GM12874 (cell line): Measurements from ENCODE around the gene DNAJB6.

Experiments used
- TF ChIP-seq, protein P1 (sequence below): IDR thresholded peaks from 2 replicates; pipeline ENCODE4 v1.5.1; 2011; ENCODE audit warnings: low read depth, mild to moderate bottlenecking, control low read depth, low read length, moderate library complexity; ENCODE audit not compliant: insufficient read depth

The DNAJB6 gene

DNA sequence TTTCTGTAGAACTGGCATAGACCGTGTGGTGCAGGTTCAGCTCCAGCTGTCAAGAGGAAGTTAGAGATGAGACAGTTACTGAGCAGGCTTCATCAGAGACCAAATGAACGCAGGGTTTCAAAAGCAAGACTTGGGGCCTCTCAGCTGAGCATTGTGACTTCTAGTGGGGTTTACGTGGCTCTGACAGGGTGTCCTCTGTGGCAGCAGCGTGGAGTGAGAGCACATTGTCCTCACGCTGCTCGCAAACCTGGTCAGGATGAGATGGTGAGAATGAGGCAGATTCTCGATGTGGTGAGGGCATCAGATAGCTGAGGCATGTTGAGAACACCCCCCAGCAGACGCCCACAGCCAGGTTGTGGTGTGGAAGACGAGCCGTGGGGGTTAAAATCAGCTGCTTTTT lies 126.0 kb downstream of the DNAJB6 start:
- TF ChIP-seq, protein P1, sequence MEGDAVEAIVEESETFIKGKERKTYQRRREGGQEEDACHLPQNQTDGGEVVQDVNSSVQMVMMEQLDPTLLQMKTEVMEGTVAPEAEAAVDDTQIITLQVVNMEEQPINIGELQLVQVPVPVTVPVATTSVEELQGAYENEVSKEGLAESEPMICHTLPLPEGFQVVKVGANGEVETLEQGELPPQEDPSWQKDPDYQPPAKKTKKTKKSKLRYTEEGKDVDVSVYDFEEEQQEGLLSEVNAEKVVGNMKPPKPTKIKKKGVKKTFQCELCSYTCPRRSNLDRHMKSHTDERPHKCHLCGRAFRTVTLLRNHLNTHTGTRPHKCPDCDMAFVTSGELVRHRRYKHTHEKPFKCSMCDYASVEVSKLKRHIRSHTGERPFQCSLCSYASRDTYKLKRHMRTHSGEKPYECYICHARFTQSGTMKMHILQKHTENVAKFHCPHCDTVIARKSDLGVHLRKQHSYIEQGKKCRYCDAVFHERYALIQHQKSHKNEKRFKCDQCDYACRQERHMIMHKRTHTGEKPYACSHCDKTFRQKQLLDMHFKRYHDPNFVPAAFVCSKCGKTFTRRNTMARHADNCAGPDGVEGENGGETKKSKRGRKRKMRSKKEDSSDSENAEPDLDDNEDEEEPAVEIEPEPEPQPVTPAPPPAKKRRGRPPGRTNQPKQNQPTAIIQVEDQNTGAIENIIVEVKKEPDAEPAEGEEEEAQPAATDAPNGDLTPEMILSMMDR, result no peak

DNA sequence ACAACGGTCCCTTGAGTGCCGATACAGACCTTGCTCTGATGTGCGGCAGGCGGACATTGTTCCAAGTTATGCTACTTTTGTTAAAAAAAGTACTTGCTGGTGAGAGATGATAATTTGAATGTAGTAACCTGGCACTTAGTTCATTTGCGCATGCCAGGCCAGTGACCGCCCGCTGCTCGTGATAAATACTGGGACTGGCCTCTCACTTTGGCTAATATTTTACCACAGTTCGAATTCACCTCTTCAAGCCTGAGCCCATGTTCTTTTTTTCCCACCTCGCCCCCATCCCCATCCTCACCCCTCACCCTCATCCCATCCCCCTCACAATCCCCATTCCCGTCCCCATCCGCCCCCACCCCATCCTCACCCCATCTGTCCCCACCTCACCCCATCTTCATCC lies 126.4 kb downstream of the DNAJB6 start:
- TF ChIP-seq, protein P1, result no peak

DNA sequence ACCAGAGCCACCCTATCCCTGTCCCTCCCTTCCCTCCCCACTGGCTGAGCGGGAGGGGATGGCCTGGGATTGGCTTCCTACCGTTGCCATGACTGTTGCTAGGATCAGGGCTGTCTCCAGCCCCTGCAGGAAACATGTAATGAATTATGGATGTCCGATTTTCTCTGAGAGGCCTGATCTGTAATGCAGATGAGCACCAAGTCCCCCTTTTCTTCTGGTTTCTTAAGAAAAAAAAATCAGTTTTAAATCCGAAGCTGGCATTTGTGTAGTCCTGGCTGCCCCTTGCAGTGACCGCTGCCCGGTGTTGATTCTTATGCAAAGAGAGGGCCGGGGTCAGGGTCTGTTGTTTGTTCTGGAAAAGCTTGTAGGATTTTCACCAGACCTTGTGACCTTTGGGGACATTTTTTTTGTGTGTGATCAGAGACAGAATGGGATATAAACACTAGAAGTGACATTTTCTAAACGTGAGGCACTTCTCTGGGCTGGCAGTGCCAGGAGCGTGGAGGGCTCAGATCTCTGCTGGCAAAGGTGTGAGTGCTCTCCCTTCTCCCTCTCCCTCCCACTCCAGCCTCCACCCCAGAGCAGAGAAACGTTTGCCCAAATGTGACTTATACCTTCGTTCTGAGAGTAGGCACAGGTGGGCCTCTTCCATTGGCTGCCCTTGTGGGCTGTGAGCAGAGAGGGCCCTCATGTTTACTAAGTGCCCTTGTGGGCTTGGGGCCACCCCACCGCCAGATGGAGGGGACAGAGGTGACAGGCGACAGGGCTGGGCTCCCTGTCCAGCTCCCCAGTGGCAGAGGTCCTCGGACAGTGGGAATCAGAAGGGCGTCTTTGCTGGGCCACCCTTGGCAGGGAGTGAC lies 127.5 kb downstream of the DNAJB6 start:
- TF ChIP-seq, protein P1, result no peak

DNA sequence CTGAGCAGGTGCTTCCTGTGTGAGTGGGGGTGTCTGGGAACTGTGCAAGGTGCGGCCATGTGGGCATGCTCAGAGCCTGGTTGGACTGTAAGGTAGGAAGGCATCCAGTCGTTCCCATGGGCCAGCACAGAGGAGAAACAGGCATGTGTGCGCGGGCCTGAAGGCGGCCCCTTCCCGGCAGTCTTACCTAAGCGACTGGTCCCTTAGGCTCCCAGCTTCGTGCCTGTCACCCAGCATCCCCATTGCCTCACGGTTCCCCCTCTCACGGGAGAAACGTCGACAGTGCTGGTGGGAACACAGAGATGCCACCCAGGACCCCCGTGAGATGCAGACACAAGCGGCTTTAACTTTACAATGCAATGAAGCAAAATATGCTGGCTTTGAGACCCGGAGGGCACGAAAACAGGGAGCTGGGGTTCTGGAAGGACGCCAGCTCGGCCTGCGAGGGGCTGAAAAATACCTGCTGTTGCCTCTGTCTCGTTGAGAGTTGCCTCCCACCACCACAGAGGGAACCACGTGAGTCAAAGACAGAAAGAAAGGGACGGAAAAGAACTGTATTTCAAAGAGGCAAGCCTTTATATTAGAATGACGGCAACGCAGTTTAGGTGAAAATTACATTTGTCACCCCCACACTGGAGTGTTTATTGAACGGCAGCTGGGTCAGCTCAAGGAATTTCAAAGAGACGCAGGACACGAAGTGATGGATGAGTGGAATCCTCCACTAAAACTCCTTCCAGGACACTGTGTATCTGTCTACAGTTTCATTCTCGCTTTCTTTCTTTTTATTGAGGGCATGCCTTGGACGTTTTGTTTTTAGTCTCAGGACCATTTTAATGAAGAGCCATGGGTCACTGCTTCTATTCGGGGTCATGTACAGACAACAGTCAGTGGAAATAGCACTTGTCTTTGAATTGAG lies 128.4 kb downstream of the DNAJB6 start:
- TF ChIP-seq, protein P1, result no peak

DNA sequence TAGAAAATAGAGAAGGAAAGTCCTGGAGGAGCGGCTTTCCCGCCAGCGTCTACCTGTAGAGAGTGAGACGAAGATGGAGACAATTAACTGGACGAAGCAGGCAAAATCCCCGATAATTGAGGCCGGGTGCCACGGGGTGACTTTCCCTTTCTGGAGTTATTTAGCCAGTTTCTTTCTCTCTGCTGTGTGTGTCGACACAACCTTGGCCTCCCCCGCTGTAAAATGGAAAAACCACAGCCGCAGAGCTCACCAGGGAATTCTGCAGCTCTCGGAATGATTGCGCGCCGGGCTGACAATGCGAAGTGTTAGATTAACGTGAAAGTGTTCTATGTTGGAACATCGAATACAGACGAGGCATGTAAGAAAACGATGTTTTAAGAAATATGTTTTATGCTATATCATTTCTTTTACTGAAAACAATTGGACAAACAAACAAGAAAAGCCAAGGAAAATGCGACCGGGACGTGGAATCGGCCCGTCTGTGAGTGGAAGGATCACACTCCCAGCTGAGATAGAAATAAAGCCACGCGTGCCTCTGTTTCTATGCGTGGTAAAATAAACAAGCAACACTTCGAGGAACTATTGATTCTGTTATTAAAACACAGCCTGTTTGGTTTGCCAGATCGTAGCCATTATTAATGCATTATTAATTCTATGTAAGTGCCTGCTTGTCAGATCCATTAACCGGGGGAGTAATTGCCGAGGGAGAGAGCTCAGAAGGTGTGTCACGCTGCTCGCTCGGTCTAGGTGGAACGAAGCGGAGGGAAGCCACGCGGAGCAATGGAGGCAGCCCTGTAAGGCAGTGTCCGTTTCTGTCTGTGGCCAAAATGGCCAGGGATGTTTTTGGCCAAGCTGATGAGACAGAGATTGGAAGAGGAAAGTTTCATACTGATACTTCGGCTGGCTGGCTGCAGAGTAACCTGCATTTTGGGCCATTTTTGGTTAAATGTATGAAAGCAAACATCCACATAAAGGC lies 129.4 kb downstream of the DNAJB6 start:
- TF ChIP-seq, protein P1, result no peak

DNA sequence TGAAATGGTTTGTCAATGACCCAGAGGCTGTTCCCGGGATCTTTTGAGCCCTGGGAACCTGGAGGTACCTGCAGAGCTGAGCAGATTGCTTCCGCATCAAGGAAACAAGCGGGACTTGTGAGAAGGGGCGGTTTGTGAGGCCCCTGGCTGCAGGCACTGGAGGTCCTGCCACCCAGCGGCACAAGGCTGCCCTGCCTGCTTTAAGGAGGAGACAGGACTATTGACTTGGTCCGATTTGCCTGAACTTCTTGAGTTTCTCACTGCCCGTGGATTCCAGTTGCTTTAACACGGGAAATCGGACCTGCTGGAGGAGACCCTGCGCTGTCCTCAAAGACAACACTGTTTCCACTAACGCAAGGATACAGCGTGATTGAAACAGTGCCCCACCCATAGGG lies 130.1 kb downstream of the DNAJB6 start:
- TF ChIP-seq, protein P1, result no peak
